HepG2 (cell line): Measurements from ENCODE around the gene CKLF. TPM values are rescaled to one million over a fixed set of nuclear protein-coding genes. Genes with fewer than 3 reads are reported as not detected.
A peak's percentile ranks its signal among the peaks of the same experiment; 100 is the strongest.

ENCODE experiments used
- ATF7-NPFF ChIP-seq: sonication (generic); formaldehyde crosslinking; IDR thresholded peaks from 2 replicates; pipeline ENCODE4 v1.8.1; 2023; ENCODE audit warnings: mild to moderate bottlenecking, low read depth, missing genetic modification reagents, moderate library complexity
- CC2D1A ChIP-seq: sonication (generic); formaldehyde crosslinking; IDR thresholded peaks from 2 replicates; pipeline ENCODE4 v1.8.1; 2023; ENCODE audit warnings: mild to moderate bottlenecking, missing genetic modification reagents
- CCAR2 ChIP-seq: fragments of 200-400 bp; formaldehyde crosslinking; optimal IDR thresholded peaks from 2 replicates; pipeline ENCODE3; 2018; ENCODE audit warnings: low read depth, mild to moderate bottlenecking, low read length, moderate library complexity
- FOSL2 ChIP-seq: sonication (generic); formaldehyde crosslinking; IDR thresholded peaks from 2 replicates; pipeline ENCODE4 v1.4.0; 2020; ENCODE audit warnings: missing genetic modification reagents
- GLI4 ChIP-seq: sonication (generic); formaldehyde crosslinking; IDR thresholded peaks from 2 replicates; pipeline ENCODE4 v1.5.1; 2020; ENCODE audit warnings: missing genetic modification reagents, mild to moderate bottlenecking, moderate library complexity, borderline replicate concordance
- HOXA5 ChIP-seq: sonication (generic); formaldehyde crosslinking; IDR thresholded peaks from 2 replicates; pipeline ENCODE4 v1.4.0; 2020; ENCODE audit warnings: missing genetic modification reagents
- MYC ChIP-seq: sonication (generic); formaldehyde crosslinking; IDR thresholded peaks from 2 replicates; pipeline ENCODE4 v1.9.0; 2021; ENCODE audit warnings: missing genetic modification reagents, borderline replicate concordance
- MZF1 ChIP-seq: sonication (generic); formaldehyde crosslinking; IDR thresholded peaks from 2 replicates; pipeline ENCODE4 v1.8.1; 2023; ENCODE audit warnings: mild to moderate bottlenecking, missing genetic modification reagents, borderline replicate concordance
- TCF7 ChIP-seq: sonication (generic); IDR thresholded peaks from 2 replicates; pipeline ENCODE4 v1.6.1; 2016; ENCODE audit warnings: antibody characterized with exemption, low read depth
- ZEB1 ChIP-seq: IDR thresholded peaks from 2 replicates; pipeline ENCODE4 v1.6.1; 2012; ENCODE audit warnings: mild to moderate bottlenecking, low read depth, inconsistent platforms; ENCODE audit not compliant: insufficient replicate concordance
- ZFP90 ChIP-seq: sonication (generic); formaldehyde crosslinking; IDR thresholded peaks from 2 replicates; pipeline ENCODE4 v1.8.0; 2022; ENCODE audit warnings: missing genetic modification reagents, mild to moderate bottlenecking, inconsistent platforms, borderline replicate concordance
- ZNF292 ChIP-seq: sonication (generic); formaldehyde crosslinking; IDR thresholded peaks from 2 replicates; pipeline ENCODE4 v1.8.1; 2022; ENCODE audit warnings: mild to moderate bottlenecking, low read depth, missing genetic modification reagents, borderline replicate concordance
- ZNF773 ChIP-seq: sonication (generic); formaldehyde crosslinking; IDR thresholded peaks from 2 replicates; pipeline ENCODE4 v1.4.0; 2020; ENCODE audit warnings: missing genetic modification reagents, borderline replicate concordance
- polyA plus RNA-seq, 8 experiments: library from polyadenylated mRNA; depleted of rRNA in 3 of 8; stranded (reverse) in 7 of 8; unstranded in 1 of 8; fragments of >200 nt; fragmentation: Illumina TruSeq in 4 of 8; extraction: Trizol in 4 of 8; gene quantifications; 2 replicates each; pipeline versions ENCODE4 v1.2.1 to v1.2.3, GENCODE V29; 2011 to 2016; ENCODE audit warnings: low read depth in 4 of 8, missing spikeins in 1 of 8, mixed read lengths in 1 of 8; ENCODE audit not compliant: insufficient read depth in 1 of 8
- total RNA-seq, 5 experiments: library from RNA; depleted of rRNA; stranded (reverse); fragments of >200 nt; fragmentation: Illumina TruSeq; extraction: Trizol; gene quantifications; 2 replicates each; pipeline ENCODE4 v1.2.3, GENCODE V29; 2016; ENCODE audit warnings: low read depth in 1 of 5
- TF ChIP-seq, protein P1 (sequence below): sonication (generic); formaldehyde crosslinking; IDR thresholded peaks from 2 replicates; pipeline ENCODE4 v1.8.1; 2023; ENCODE audit warnings: missing genetic modification reagents, mild to moderate bottlenecking, borderline replicate concordance
- TF ChIP-seq, protein P2 (sequence below): sonication (generic); formaldehyde crosslinking; IDR thresholded peaks from 2 replicates; pipeline ENCODE4 v1.9.0; 2022; ENCODE audit warnings: low read depth, missing genetic modification reagents
- TF ChIP-seq, protein P3 (sequence below): sonication (generic); formaldehyde crosslinking; IDR thresholded peaks from 2 replicates; pipeline ENCODE4 v1.4.0; 2020; ENCODE audit warnings: missing genetic modification reagents, borderline replicate concordance
- TF ChIP-seq, protein P4 (sequence below): IDR thresholded peaks from 2 replicates; pipeline ENCODE4 v1.6.1; 2016; ENCODE audit warnings: missing compliant biosample characterization, missing genetic modification reagents, borderline replicate concordance
- TF ChIP-seq, protein P5 (sequence below): sonication (generic); formaldehyde crosslinking; IDR thresholded peaks from 2 replicates; pipeline ENCODE4 v1.8.1; 2023; ENCODE audit warnings: mild to moderate bottlenecking, missing genetic modification reagents, borderline replicate concordance
- TF ChIP-seq, protein P6 (sequence below): sonication (generic); formaldehyde crosslinking; IDR thresholded peaks from 2 replicates; pipeline ENCODE4 v1.4.0; 2020; ENCODE audit warnings: missing genetic modification reagents

Gene CKLF
- total and polyA plus RNA-seq, 2 of the 13 experiments (the other 11 are each of a cell fraction or from before 2014, with no cell fraction given): 120 to 167 TPM

DNA sequence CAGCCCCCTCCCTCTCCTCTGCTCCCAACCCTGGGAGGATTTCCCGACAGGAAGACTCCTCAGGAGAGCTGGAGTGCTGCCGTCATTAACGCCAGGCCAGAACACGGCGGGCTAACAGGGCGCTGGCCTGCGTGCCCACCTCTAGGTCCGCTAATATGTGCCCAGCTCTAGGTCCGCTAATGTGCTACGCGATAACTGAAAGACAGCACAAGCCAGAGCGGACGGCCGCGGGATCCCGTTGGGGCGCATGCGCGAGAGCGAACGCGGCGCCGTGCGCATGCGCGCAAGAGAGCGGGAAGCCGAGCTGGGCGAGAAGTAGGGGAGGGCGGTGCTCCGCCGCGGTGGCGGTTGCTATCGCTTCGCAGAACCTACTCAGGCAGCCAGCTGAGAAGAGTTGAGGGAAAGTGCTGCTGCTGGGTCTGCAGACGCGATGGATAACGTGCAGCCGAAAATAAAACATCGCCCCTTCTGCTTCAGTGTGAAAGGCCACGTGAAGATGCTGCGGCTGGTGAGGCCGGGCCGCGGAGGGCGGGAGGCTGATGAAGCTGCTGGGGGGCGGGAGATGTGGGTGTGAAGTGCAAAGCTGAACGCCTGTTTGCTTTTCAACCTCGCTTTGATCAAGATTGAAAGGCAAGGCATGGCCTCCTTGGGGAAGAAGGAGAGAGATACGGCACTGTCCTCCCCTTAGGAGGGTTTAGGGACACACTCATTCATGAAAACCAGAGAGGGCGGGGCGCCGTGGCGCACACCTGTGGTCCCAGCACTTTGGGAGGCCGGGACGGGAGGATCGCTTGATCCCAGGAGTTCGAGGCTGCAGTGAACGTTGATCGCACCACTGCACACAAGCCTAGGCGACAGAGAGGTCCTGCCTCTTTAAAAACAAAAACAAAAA, at the start of gene CKLF (continued):
- TF ChIP-seq ZNF292 (peak; percentile 89), ZEB1 (peak; percentile 78), TCF7 (peak; percentile 36; the same call in 1 of the 2 replicates), CC2D1A (CRISPR knock-in tag) (peak; percentile 99; the same call in 1 of the 2 replicates), CCAR2 (peak; percentile 62), ATF7-NPFF (peak; percentile 100), MZF1 (peak; percentile 95; the same call in 1 of the 2 replicates), HOXA5 (CRISPR knock-in tag) (peak; percentile 98), MYC (peak; percentile 92), ZFP90 (CRISPR knock-in tag) (peak; percentile 98), GLI4 (CRISPR knock-in tag) (peak; percentile 100), FOSL2 (CRISPR knock-in tag) (peak; percentile 40), ZNF773 (CRISPR knock-in tag) (peak; percentile 96)
- TF ChIP-seq, protein P1, sequence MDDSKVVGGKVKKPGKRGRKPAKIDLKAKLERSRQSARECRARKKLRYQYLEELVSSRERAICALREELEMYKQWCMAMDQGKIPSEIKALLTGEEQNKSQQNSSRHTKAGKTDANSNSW (CRISPR knock-in tag): peak; percentile 100
- TF ChIP-seq, protein P2, sequence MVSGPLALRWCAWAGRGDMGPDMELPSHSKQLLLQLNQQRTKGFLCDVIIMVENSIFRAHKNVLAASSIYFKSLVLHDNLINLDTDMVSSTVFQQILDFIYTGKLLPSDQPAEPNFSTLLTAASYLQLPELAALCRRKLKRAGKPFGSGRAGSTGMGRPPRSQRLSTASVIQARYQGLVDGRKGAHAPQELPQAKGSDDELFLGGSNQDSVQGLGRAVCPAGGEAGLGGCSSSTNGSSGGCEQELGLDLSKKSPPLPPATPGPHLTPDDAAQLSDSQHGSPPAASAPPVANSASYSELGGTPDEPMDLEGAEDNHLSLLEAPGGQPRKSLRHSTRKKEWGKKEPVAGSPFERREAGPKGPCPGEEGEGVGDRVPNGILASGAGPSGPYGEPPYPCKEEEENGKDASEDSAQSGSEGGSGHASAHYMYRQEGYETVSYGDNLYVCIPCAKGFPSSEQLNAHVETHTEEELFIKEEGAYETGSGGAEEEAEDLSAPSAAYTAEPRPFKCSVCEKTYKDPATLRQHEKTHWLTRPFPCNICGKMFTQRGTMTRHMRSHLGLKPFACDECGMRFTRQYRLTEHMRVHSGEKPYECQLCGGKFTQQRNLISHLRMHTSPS (CRISPR knock-in tag): peak; percentile 81
- TF ChIP-seq, protein P3, sequence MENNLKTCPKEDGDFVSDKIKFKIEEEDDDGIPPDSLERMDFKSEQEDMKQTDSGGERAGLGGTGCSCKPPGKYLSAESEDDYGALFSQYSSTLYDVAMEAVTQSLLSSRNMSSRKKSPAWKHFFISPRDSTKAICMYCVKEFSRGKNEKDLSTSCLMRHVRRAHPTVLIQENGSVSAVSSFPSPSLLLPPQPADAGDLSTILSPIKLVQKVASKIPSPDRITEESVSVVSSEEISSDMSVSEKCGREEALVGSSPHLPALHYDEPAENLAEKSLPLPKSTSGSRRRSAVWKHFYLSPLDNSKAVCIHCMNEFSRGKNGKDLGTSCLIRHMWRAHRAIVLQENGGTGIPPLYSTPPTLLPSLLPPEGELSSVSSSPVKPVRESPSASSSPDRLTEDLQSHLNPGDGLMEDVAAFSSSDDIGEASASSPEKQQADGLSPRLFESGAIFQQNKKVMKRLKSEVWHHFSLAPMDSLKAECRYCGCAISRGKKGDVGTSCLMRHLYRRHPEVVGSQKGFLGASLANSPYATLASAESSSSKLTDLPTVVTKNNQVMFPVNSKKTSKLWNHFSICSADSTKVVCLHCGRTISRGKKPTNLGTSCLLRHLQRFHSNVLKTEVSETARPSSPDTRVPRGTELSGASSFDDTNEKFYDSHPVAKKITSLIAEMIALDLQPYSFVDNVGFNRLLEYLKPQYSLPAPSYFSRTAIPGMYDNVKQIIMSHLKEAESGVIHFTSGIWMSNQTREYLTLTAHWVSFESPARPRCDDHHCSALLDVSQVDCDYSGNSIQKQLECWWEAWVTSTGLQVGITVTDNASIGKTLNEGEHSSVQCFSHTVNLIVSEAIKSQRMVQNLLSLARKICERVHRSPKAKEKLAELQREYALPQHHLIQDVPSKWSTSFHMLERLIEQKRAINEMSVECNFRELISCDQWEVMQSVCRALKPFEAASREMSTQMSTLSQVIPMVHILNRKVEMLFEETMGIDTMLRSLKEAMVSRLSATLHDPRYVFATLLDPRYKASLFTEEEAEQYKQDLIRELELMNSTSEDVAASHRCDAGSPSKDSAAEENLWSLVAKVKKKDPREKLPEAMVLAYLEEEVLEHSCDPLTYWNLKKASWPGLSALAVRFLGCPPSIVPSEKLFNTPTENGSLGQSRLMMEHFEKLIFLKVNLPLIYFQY (CRISPR knock-in tag): peak; percentile 70; the same call in 1 of the 2 replicates
- TF ChIP-seq, protein P4, sequence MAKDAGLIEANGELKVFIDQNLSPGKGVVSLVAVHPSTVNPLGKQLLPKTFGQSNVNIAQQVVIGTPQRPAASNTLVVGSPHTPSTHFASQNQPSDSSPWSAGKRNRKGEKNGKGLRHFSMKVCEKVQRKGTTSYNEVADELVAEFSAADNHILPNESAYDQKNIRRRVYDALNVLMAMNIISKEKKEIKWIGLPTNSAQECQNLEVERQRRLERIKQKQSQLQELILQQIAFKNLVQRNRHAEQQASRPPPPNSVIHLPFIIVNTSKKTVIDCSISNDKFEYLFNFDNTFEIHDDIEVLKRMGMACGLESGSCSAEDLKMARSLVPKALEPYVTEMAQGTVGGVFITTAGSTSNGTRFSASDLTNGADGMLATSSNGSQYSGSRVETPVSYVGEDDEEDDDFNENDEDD (CRISPR knock-in tag): peak; percentile 99
- TF ChIP-seq, protein P5, sequence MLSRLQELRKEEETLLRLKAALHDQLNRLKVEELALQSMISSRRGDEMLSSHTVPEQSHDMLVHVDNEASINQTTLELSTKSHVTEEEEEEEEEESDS (CRISPR knock-in tag): peak; percentile 97
- TF ChIP-seq, protein P6, sequence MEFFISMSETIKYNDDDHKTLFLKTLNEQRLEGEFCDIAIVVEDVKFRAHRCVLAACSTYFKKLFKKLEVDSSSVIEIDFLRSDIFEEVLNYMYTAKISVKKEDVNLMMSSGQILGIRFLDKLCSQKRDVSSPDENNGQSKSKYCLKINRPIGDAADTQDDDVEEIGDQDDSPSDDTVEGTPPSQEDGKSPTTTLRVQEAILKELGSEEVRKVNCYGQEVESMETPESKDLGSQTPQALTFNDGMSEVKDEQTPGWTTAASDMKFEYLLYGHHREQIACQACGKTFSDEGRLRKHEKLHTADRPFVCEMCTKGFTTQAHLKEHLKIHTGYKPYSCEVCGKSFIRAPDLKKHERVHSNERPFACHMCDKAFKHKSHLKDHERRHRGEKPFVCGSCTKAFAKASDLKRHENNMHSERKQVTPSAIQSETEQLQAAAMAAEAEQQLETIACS (CRISPR knock-in tag): peak; percentile 75
